Epithelial cell of esophagus (primary cell): ENCODE measurements around the gene EVA1B.

ENCODE experiments used
- DNase-seq: peaks from one replicate; pipeline ENCODE4 v3.0.0; 2010; ENCODE audit warnings: low read depth
- H3K4me3 ChIP-seq: 2 replicates; pipeline ENCODE4 v1.5.1; 2011; ENCODE audit warnings: mild to moderate bottlenecking, low read length, control low read depth
- CTCF ChIP-seq: IDR thresholded peaks from 2 replicates; pipeline ENCODE4 v1.5.1; 2011; ENCODE audit warnings: low read depth, mild to moderate bottlenecking, low read length, control low read depth, inconsistent platforms; ENCODE audit not compliant: insufficient read depth; ENCODE audit errors: missing control alignments

The EVA1B gene

GRCh38 chr1:36320291-36320761 lies 3.1 kb downstream of the EVA1B start:
- H3K4me3 ChIP-seq: no peak overlapping the region
- DNase-seq: no peak
- TF ChIP-seq CTCF: no peak

GRCh38 chr1:36309397-36309796 lies 14.0 kb downstream of the EVA1B start:
- no peak for DNase-seq
- H3K4me3 ChIP-seq: no peak overlapping the region
- no peak for TF ChIP-seq CTCF

- H3K4me3 ChIP-seq: peak overlapping the region; percentile 59
- no peak for TF ChIP-seq CTCF
- DNase-seq: no peak
Measured at GRCh38 chr1:36307601-36308330, 15.7 kb downstream of the EVA1B start.

GRCh38 chr1:36306902-36307456 lies 16.5 kb downstream of the EVA1B start:
- peak overlapping the region; percentile 59 for H3K4me3 ChIP-seq
- TF ChIP-seq CTCF: no peak
- DNase-seq: peak; percentile 94

GRCh38 chr1:36306210-36306901 lies 17.1 kb downstream of the EVA1B start, which contains the start of gene SH3D21:
Gene SH3D21 (plus strand): TSS chr1:36306368. CDS start chr1:36306421, 53 bp downstream.
- TF ChIP-seq CTCF: peak; percentile 34
- peak; percentile 79 for DNase-seq
- H3K4me3 ChIP-seq: peak within 1 kb of the TSS; percentile 59

GRCh38 chr1:36305915-36306209 lies 17.6 kb downstream of the EVA1B start:
- H3K4me3 ChIP-seq: peak overlapping the region; percentile 59
- peak; percentile 77 for DNase-seq
- no peak for TF ChIP-seq CTCF
